Stimulated activated CD8-positive, alpha-beta memory T cell treated with anti-CD3 and anti-CD28 coated beads, Interleukin-15, amount 100 ng/mL, for 1 hour (primary cell): ENCODE data around the gene METRN.

Experiments used
- DNase-seq: peaks from one replicate; pipeline ENCODE4 v3.0.0-alpha.2; 2020; ENCODE audit warnings: low read depth

Gene METRN

GRCh38 chr16:677316-678190 lies 37.4 kb upstream of the METRN start:
- DNase-seq = no peak

- no peak for DNase-seq
Measured at GRCh38 chr16:678209-678857, 36.6 kb upstream of the METRN start.

- DNase-seq = no peak
Measured at GRCh38 chr16:678858-679813, 35.8 kb upstream of the METRN start.

GRCh38 chr16:679814-680624 lies 34.9 kb upstream of the METRN start, which contains the start of gene STUB1:
STUB1 (plus strand) TSS chr16:680410; CDS start chr16:680526, 116 bp downstream.
- DNase-seq = peak; percentile 78

GRCh38 chr16:680625-680945 lies 34.3 kb upstream of the METRN start:
- no peak for DNase-seq

GRCh38 chr16:680967-681745 lies 33.8 kb upstream of the METRN start:
- no peak for DNase-seq

- no peak for DNase-seq
Measured at GRCh38 chr16:681746-682427, 33.0 kb upstream of the METRN start.

- DNase-seq = no peak
Measured at GRCh38 chr16:682493-683395, 32.2 kb upstream of the METRN start.

- DNase-seq = no peak
Measured at GRCh38 chr16:683396-684070, 31.4 kb upstream of the METRN start.

GRCh38 chr16:684071-684794 lies 30.7 kb upstream of the METRN start, which contains the start of gene JMJD8:
JMJD8 (minus strand) TSS chr16:684334; CDS start chr16:684319, 15 bp downstream.
- peak; percentile 88 for DNase-seq

GRCh38 chr16:684961-685696 lies 29.8 kb upstream of the METRN start:
- DNase-seq = no peak

GRCh38 chr16:685967-686366 lies 29.0 kb upstream of the METRN start:
- no peak for DNase-seq

- no peak for DNase-seq
Measured at GRCh38 chr16:686459-687260, 28.3 kb upstream of the METRN start.

GRCh38 chr16:687499-687898 lies 27.4 kb upstream of the METRN start:
- DNase-seq = no peak

GRCh38 chr16:689175-689897 lies 25.6 kb upstream of the METRN start:
- DNase-seq = no peak
